Loucy (cell line): ENCODE results near the gene RHOD.

Experiments used
- H2AFZ ChIP-seq: fragments of 200-600 bp; sonication (generic); 2 replicates; pipeline ENCODE4 v1.6.0; 2016; ENCODE audit warnings: antibody characterized with exemption, mild to moderate bottlenecking, low read length, moderate library complexity
- H3F3A ChIP-seq: fragments of 200-600 bp; 2 replicates; pipeline ENCODE4 v1.6.0; 2016; ENCODE audit warnings: antibody characterized with exemption, low read depth, mild to moderate bottlenecking
- H3K27me3 ChIP-seq: fragments of 200-600 bp; sonication (generic); 2 replicates; pipeline ENCODE4 v1.6.1; 2014; ENCODE audit warnings: low read length, mild to moderate bottlenecking; ENCODE audit not compliant: insufficient read depth, poor library complexity, severe bottlenecking
- H3K36me3 ChIP-seq: fragments of 200-600 bp; sonication (generic); 2 replicates; pipeline ENCODE4 v1.6.1; 2016; ENCODE audit warnings: low read length; ENCODE audit not compliant: insufficient read depth
- H3K4me1 ChIP-seq: fragments of 200-600 bp; sonication (generic); 2 replicates; pipeline ENCODE4 v1.5.1; 2014; ENCODE audit warnings: low read length, mild to moderate bottlenecking; ENCODE audit not compliant: insufficient read depth, poor library complexity, severe bottlenecking
- H3K4me2 ChIP-seq: fragments of 200-600 bp; sonication (generic); 2 replicates; pipeline ENCODE4 v1.6.0; 2014; ENCODE audit warnings: antibody characterized with exemption, low read length, low read depth, mild to moderate bottlenecking; ENCODE audit not compliant: poor library complexity, severe bottlenecking
- H3K4me3 ChIP-seq: fragments of 200-600 bp; sonication (generic); 2 replicates; pipeline ENCODE4 v1.5.1; 2014; ENCODE audit warnings: low read length, mild to moderate bottlenecking, mixed read lengths; ENCODE audit not compliant: poor library complexity, severe bottlenecking
- H3K79me2 ChIP-seq: fragments of 200-600 bp; sonication (generic); 2 replicates; pipeline ENCODE4 v1.6.1; 2014; ENCODE audit warnings: low read length; ENCODE audit not compliant: insufficient read depth
- H3K9ac ChIP-seq: fragments of 200-600 bp; sonication (generic); 2 replicates; pipeline ENCODE4 v1.6.0; 2014; ENCODE audit warnings: mild to moderate bottlenecking, low read depth, low read length, moderate library complexity; ENCODE audit not compliant: poor library complexity, severe bottlenecking
- H3K9me2 ChIP-seq: fragments of 200-600 bp; sonication (generic); replicated peaks from 2 replicates; pipeline ENCODE4 v1.6.1; 2016; ENCODE audit warnings: low read depth, low read length, mixed read lengths
- H3K9me3 ChIP-seq: fragments of 200-600 bp; sonication (generic); 2 replicates; pipeline ENCODE4 v1.6.1; 2014; ENCODE audit warnings: mild to moderate bottlenecking, antibody characterized with exemption, low read length, low read depth; ENCODE audit not compliant: insufficient read depth
- H4K20me1 ChIP-seq: fragments of 200-600 bp; sonication (generic); 2 replicates; pipeline ENCODE4 v1.6.0; 2014; ENCODE audit warnings: antibody characterized with exemption, low read length, mild to moderate bottlenecking; ENCODE audit not compliant: insufficient read depth, poor library complexity, severe bottlenecking
- CTCF ChIP-seq: fragments of 200-600 bp; sonication (generic); conservative IDR thresholded peaks from 2 replicates; pipeline ENCODE4 v1.5.1; 2014; ENCODE audit warnings: mild to moderate bottlenecking, antibody characterized with exemption, low read length
- EZH2phosphoT487 ChIP-seq: fragments of 200-600 bp; IDR thresholded peaks from 2 replicates; pipeline ENCODE4 v1.6.1; 2018; ENCODE audit warnings: antibody characterized with exemption, mild to moderate bottlenecking, moderate library complexity, borderline replicate concordance

The RHOD gene

GRCh38 chr11:67020949-67021348, 35.7 kb upstream of the RHOD start:
- no peaks in the 10 kb centered on the region for H4K20me1 ChIP-seq
- H3K9me3 ChIP-seq, result no peaks in the 10 kb centered on the region
- H2AFZ ChIP-seq, result no peak overlapping the region
- no peaks in the 10 kb centered on the region for H3K79me2 ChIP-seq
- TF ChIP-seq CTCF (no peak), EZH2phosphoT487 (no peak)
- H3K4me2 ChIP-seq, result no peak overlapping the region
- no peak overlapping the region for H3K4me3 ChIP-seq
- H3F3A ChIP-seq, result no peaks in the 10 kb centered on the region
- peaks cover 23% of the 10 kb centered on the region for H3K4me1 ChIP-seq
- H3K9me2 ChIP-seq, result no peaks in the 10 kb centered on the region
- no peaks in the 10 kb centered on the region for H3K27me3 ChIP-seq
- H3K9ac ChIP-seq, result no peak overlapping the region
- H3K36me3 ChIP-seq, result no peaks in the 10 kb centered on the region

- H3K9ac ChIP-seq, result no peak overlapping the region
- H3K9me3 ChIP-seq, result no peaks in the 10 kb centered on the region
- no peak for TF ChIP-seq EZH2phosphoT487
- no peak for TF ChIP-seq CTCF
- no peak overlapping the region for H3K4me3 ChIP-seq
- H3K4me1 ChIP-seq, result peaks cover 23% of the 10 kb centered on the region
- H3K36me3 ChIP-seq, result no peaks in the 10 kb centered on the region
- no peaks in the 10 kb centered on the region for H3K27me3 ChIP-seq
- no peak overlapping the region for H2AFZ ChIP-seq
- no peaks in the 10 kb centered on the region for H3K9me2 ChIP-seq
- no peaks in the 10 kb centered on the region for H4K20me1 ChIP-seq
- no peaks in the 10 kb centered on the region for H3F3A ChIP-seq
- H3K79me2 ChIP-seq, result no peaks in the 10 kb centered on the region
- no peak overlapping the region for H3K4me2 ChIP-seq
Measured at GRCh38 chr11:67022341-67022933, 34.2 kb upstream of the RHOD start.

GRCh38 chr11:67022961-67023956, 33.4 kb upstream of the RHOD start, which contains the start of gene SYT12:
SYT12 (plus strand) TSS chr11:67023134; CDS start chr11:67030145, 7,011 bp downstream.
- H3F3A ChIP-seq, result no peaks in the 10 kb centered on the region
- H3K27me3 ChIP-seq, result no peaks in the 10 kb centered on the region
- no peaks in the 10 kb centered on the region for H3K36me3 ChIP-seq
- H3K9me2 ChIP-seq, result no peaks in the 10 kb centered on the region
- peak within 1 kb of the TSS; percentile 53 for H3K4me3 ChIP-seq
- no peak within 1 kb of the TSS for H3K9ac ChIP-seq
- no peaks in the 10 kb centered on the region for H3K79me2 ChIP-seq
- no peaks in the 10 kb centered on the region for H4K20me1 ChIP-seq
- H3K4me1 ChIP-seq, result peaks cover 30% of the 10 kb centered on the region
- TF ChIP-seq EZH2phosphoT487 (no peak), CTCF (no peak)
- no peak within 1 kb of the TSS for H2AFZ ChIP-seq
- H3K4me2 ChIP-seq, result peak within 1 kb of the TSS; percentile 69
- no peaks in the 10 kb centered on the region for H3K9me3 ChIP-seq
